ENCODE results near the gene CTNNB1.

DNA sequence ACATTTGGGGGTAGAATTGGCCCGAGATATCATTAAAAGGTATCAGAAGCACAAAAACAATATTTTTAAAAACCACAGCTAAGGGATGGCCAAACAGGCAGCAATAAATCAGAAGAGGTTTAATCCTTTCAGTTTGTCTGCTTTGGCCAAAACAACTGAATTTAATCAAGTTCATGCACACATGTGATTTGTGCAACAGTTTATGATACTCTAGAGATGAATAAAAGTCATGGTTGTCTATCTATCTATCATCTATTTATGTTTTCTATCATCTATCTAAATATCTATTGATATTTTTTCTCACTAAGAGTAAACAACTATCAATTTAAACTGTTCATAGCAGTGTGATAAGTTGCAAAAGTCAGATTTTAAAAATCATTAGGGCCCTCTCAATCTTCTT, 13.0 kb upstream of the CTNNB1 start:
- TF ChIP-seq POLR2A (IDR thresholded peaks at IDR 0.05) (no peak), CTCF (IDR thresholded peaks at IDR 0.05) (no peak), EP300 (IDR thresholded peaks at IDR 0.05) (no peak)

Measured in ovary (tissue), 3 donors.